Suprapubic skin (tissue), 4 donors: ENCODE measurements around the gene FRMPD4. TPM values are rescaled to one million over a fixed set of nuclear protein-coding genes. Genes with fewer than 3 reads are reported as not detected.

Source experiments
- DNase-seq, 2 donors: peaks; one replicate each; pipeline ENCODE4 v3.0.0-alpha.2; 2019; ENCODE audit warnings: low spot score in 2 of 2
- H3K27ac ChIP-seq: fragments of 200-600 bp; sonication (generic); one replicate; pipeline ENCODE4 v1.5.1; 2019
- H3K27me3 ChIP-seq: fragments of 200-600 bp; sonication (generic); one replicate; pipeline ENCODE4 v1.5.1; 2019
- H3K36me3 ChIP-seq: fragments of 200-600 bp; sonication (generic); one replicate; pipeline ENCODE4 v1.5.1; 2019
- H3K4me1 ChIP-seq: fragments of 200-600 bp; sonication (generic); one replicate; pipeline ENCODE4 v1.5.1; 2019
- H3K4me3 ChIP-seq: fragments of 200-600 bp; sonication (generic); one replicate; pipeline ENCODE4 v1.5.1; 2019; ENCODE audit warnings: mild to moderate bottlenecking
- H3K9me3 ChIP-seq: fragments of 200-600 bp; sonication (generic); one replicate; pipeline ENCODE4 v1.5.1; 2019
- EP300 ChIP-seq: sonication (generic); formaldehyde crosslinking; IDR thresholded peaks from one replicate; pipeline ENCODE4 v1.6.1; 2017; ENCODE audit warnings: antibody characterized with exemption
- POLR2A ChIP-seq, 2 donors: fragments of 450-650 bp; IDR thresholded peaks; one replicate each; pipeline ENCODE4 v1.6.1; 2017; ENCODE audit warnings: antibody characterized with exemption in 2 of 2, mild to moderate bottlenecking in 2 of 2, moderate library complexity in 2 of 2
- POLR2AphosphoS5 ChIP-seq, 3 donors: sonication (generic); formaldehyde crosslinking; IDR thresholded peaks; one replicate each; pipeline ENCODE4 v1.6.1; 2017; ENCODE audit warnings: antibody characterized with exemption in 3 of 3
- WGBS: methylation state at CpG from one replicate; pipeline ENCODE4 v1.1.5; 2018; 5-methylcytosine and 5-hydroxymethylcytosine counted together
- total RNA-seq, 4 donors: library from RNA; depleted of rRNA; stranded (reverse); fragments of >200 nt; gene quantifications; one replicate each; pipeline ENCODE4 v1.1.0, GENCODE V29; 2016
- TF ChIP-seq, protein P1 (sequence below), 2 donors: fragments of 200-600 bp in 1 of 2; fragments of 450-650 bp in 1 of 2; sonication (generic) in 1 of 2; IDR thresholded peaks; one replicate each; pipeline ENCODE4 v1.5.1; 2016 to 2019; ENCODE audit warnings: antibody characterized with exemption in 2 of 2, mild to moderate bottlenecking in 1 of 2, moderate library complexity in 1 of 2

Gene FRMPD4
- total RNA-seq, 4 donors from 2014 or later, result 0.08 to 0.13 TPM; not detected in 2

DNA sequence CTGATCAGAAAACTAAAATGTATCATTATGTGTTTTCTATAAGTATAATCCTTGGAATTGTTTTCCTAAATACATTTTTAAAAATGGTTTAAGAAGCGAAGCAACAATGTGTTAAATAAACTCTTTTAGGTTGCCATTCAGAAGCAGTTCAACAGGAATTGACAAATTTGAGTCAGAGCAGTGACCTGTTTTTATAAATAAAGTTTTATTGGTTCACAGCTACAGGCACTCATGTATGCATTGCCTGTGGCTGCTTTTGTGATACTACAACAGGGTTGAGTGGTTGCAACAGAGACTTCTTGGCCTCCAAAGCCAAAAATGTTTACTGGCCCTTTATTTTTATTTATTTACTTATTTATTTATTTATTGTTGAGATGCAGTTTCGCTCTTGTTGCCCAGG is 99.5 kb downstream of the FRMPD4 start:
- no peak overlapping the region for H3K4me3 ChIP-seq
- TF ChIP-seq POLR2AphosphoS5 (IDR thresholded peaks at IDR 0.05) (no peak), POLR2A (IDR thresholded peaks at IDR 0.05) (no peak), EP300 (no peak)
- TF ChIP-seq, protein P1, sequence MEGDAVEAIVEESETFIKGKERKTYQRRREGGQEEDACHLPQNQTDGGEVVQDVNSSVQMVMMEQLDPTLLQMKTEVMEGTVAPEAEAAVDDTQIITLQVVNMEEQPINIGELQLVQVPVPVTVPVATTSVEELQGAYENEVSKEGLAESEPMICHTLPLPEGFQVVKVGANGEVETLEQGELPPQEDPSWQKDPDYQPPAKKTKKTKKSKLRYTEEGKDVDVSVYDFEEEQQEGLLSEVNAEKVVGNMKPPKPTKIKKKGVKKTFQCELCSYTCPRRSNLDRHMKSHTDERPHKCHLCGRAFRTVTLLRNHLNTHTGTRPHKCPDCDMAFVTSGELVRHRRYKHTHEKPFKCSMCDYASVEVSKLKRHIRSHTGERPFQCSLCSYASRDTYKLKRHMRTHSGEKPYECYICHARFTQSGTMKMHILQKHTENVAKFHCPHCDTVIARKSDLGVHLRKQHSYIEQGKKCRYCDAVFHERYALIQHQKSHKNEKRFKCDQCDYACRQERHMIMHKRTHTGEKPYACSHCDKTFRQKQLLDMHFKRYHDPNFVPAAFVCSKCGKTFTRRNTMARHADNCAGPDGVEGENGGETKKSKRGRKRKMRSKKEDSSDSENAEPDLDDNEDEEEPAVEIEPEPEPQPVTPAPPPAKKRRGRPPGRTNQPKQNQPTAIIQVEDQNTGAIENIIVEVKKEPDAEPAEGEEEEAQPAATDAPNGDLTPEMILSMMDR (IDR thresholded peaks at IDR 0.05), result no peak
- WGBS, result 82% methylated on average over 2 of the region's 2 CpGs

DNA sequence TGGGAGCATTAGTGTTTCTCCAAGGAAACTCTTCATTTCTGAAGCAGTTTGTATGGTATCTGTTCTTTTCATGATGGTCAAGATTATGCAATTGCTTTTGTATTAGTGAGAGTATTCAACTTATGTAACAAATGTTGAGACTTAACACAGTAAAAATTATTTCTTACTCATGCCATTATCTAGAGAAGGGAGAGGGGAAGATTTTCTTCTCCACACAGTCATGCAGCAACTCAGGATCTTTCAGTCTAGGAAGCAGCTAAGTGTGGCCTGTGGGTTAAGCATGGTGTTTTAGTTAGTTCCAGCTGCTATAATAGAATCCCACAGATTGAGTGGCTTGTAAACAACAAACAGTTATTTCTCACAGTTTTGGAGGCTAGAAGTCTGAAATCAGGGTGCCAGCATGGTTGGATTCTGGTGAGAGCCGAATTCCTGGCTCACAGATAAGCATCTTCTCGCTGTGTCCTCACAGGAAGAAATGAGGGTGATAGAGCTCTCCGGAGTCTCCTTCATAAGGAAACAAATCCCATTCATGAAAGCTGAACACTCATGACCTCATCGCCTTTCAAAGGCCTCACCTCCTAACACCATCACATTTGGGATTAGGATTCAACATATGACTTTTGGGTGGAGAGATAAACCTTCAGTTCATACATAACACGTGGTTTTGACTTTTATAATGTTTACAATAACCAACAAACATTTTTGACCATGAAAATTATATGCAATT is 101.2 kb downstream of the FRMPD4 start:
- Histone ChIP-seq H3K27ac (no peak overlapping the region), H3K27me3 (no peaks in the 10 kb centered on the region), H3K36me3 (no peaks in the 10 kb centered on the region), H3K4me3 (no peak overlapping the region), H3K9me3 (no peaks in the 10 kb centered on the region), H3K4me1 (no peaks in the 10 kb centered on the region)
- WGBS, result 64% methylated on average over 5 of the region's 5 CpGs
- no peak for TF ChIP-seq EP300
- no peak for TF ChIP-seq POLR2AphosphoS5 (IDR thresholded peaks at IDR 0.05)
- TF ChIP-seq POLR2A (IDR thresholded peaks at IDR 0.05), result no peak
- TF ChIP-seq, protein P1 (IDR thresholded peaks at IDR 0.05), result no peak
- DNase-seq, result no peak

More for the DNA sequence above, 99.5 kb downstream of the FRMPD4 start:
- H3K27ac ChIP-seq, result no peak overlapping the region
- H3K27me3 ChIP-seq, result no peaks in the 10 kb centered on the region
- H3K9me3 ChIP-seq, result no peaks in the 10 kb centered on the region
- H3K4me1 ChIP-seq, result no peaks in the 10 kb centered on the region
- DNase-seq, result no peak
- no peaks in the 10 kb centered on the region for H3K36me3 ChIP-seq

DNA sequence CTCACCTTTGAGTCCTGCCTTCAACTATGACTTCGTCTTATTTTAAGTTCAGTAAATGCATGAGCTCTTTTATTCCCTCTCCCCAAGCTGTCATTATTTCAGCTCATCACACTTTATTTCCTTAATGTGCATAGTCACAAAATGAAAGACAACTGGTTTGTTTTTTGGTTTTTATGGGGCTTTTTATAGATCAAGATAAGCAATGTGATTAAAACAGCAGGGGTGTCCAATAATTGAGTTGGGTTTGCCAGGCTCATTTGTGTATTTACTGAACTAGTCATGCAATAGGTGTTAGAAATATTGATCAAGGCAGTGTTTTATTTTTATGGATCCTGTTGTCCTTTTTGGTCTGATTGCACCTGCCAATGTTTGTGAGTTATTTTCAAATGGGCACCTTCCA is 102.2 kb downstream of the FRMPD4 start:
- H3K27me3 ChIP-seq, result no peaks in the 10 kb centered on the region
- no peak for DNase-seq
- no peaks in the 10 kb centered on the region for H3K36me3 ChIP-seq
- H3K9me3 ChIP-seq, result no peaks in the 10 kb centered on the region
- TF ChIP-seq, protein P1 (IDR thresholded peaks at IDR 0.05), result no peak
- TF ChIP-seq EP300, result no peak
- no peak for TF ChIP-seq POLR2A (IDR thresholded peaks at IDR 0.05)
- TF ChIP-seq POLR2AphosphoS5 (IDR thresholded peaks at IDR 0.05), result no peak
- no peak overlapping the region for H3K27ac ChIP-seq
- no peak overlapping the region for H3K4me3 ChIP-seq
- H3K4me1 ChIP-seq, result no peaks in the 10 kb centered on the region
- WGBS, result 83% methylated on average over 1 of the region's 1 CpG

DNA sequence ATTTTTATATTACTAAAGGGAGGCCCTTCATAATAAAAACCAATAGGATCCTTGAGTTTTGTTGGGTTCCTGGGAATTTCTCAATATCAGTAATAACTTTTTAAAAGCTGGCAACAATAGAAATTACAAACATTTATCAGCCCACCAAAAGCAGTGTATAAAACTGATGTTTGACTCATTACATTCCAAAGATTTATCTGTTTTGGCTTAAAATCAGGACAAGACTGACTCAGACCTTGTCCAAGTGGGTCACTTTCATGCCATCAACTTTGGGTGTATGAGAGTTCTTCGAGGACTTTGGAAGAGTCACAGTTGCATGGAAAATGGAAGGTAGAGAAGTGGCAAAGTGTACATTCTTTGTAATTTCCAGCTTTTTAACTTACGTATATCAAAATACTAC is 102.8 kb downstream of the FRMPD4 start:
- no peak overlapping the region for H3K27ac ChIP-seq
- H3K36me3 ChIP-seq, result no peaks in the 10 kb centered on the region
- H3K4me3 ChIP-seq, result no peak overlapping the region
- TF ChIP-seq POLR2A (IDR thresholded peaks at IDR 0.05) (no peak), POLR2AphosphoS5 (IDR thresholded peaks at IDR 0.05) (no peak), EP300 (no peak)
- TF ChIP-seq, protein P1 (IDR thresholded peaks at IDR 0.05), result no peak
- DNase-seq, result no peak
- H3K9me3 ChIP-seq, result no peaks in the 10 kb centered on the region
- WGBS, result 84% methylated on average over 2 of the region's 2 CpGs
- no peaks in the 10 kb centered on the region for H3K4me1 ChIP-seq
- no peaks in the 10 kb centered on the region for H3K27me3 ChIP-seq

DNA sequence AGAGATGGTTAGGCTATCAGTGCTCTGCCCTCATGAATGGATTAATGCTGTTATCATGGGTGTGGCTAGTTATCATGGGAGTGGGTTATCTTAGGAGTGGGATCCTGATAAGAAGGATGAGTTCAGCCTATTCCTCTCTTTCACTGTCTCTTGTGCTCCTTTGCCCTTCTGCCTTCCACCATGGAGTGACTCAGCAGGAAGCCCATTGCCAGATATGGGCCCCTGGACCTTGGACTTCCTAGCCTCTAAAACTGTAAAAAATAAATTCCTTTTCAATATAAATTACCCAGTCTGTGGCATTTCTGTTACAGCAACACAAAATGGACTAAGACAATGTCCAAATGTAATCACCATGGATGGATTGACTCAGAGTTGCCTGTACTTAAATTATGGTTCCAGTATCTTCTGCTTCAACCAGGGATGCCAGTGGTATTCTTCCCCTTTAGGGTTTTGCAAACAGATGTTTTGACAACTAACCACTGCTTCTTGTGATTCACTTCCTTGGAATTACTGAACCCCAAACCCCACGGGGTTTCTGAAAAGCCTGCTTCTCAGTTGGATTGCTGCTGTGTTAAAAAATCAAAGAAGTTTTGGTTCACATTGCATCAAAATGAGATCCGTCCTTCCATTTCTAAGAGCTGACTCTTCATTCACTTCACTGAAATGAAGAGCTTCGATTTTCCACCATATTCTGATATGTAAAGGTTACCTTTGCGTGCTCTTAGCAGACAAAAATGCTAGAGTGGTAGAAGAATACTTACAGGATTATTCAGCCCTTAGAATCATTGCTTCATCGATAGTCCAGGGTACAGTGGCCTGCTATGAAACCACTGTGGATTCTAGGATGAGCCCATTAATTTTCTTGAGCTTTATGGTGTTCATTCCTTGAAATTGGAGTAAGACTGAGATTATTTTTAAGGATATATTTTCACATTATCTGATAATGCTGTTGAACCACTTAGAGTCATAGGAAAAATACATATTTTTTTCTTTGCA is 107.7 kb downstream of the FRMPD4 start:
- Histone ChIP-seq H3K9me3 (no peaks in the 10 kb centered on the region), H3K36me3 (no peaks in the 10 kb centered on the region), H3K27me3 (no peaks in the 10 kb centered on the region), H3K4me1 (no peaks in the 10 kb centered on the region), H3K4me3 (no peak overlapping the region), H3K27ac (no peak overlapping the region)
- WGBS, result 70% methylated on average over 5 of the region's 5 CpGs
- DNase-seq, result no peak
- TF ChIP-seq POLR2AphosphoS5 (IDR thresholded peaks at IDR 0.05) (no peak), EP300 (no peak), POLR2A (IDR thresholded peaks at IDR 0.05) (no peak)
- TF ChIP-seq, protein P1 (IDR thresholded peaks at IDR 0.05), result no peak
